Neural cell (in vitro differentiated cells): ENCODE measurements around the gene SETD4. TPM values are rescaled to one million over a fixed set of nuclear protein-coding genes. Genes with fewer than 3 reads are reported as not detected.

Experiments used
- H2AFZ ChIP-seq: fragments of 200-600, 300-800 bp; sonication (generic), shearing (Covaris generic); 2 replicates; pipeline ENCODE4 v1.6.0; 2014; ENCODE audit warnings: low read depth, mild to moderate bottlenecking, antibody characterized with exemption, low read length, moderate library complexity
- H3F3A ChIP-seq: fragments of 200-600 bp; shearing (Covaris generic); 2 replicates; pipeline ENCODE4 v1.6.1; 2016; ENCODE audit warnings: mild to moderate bottlenecking, moderate library complexity, mixed read lengths, antibody characterized with exemption, low read length; ENCODE audit not compliant: insufficient read depth, poor library complexity, severe bottlenecking
- H3K27ac ChIP-seq: fragments of 200-600, 300-800 bp; sonication (generic), shearing (Covaris generic); 2 replicates; pipeline ENCODE4 v1.5.1; 2014; ENCODE audit warnings: mild to moderate bottlenecking, low read length, moderate library complexity
- H3K27me3 ChIP-seq: fragments of 300-800, 200-600 bp; sonication (generic), shearing (Covaris generic); 2 replicates; pipeline ENCODE4 v1.6.0; 2014; ENCODE audit warnings: mild to moderate bottlenecking, low read depth, low read length, moderate library complexity; ENCODE audit not compliant: insufficient read depth
- H3K36me3 ChIP-seq: fragments of 300-800, 200-600 bp; sonication (generic), shearing (Covaris generic); 2 replicates; pipeline ENCODE4 v1.5.1; 2014; ENCODE audit warnings: mild to moderate bottlenecking, antibody characterized with exemption, low read length, moderate library complexity; ENCODE audit not compliant: insufficient read depth
- H3K4me2 ChIP-seq: fragments of 300-800, 200-600 bp; sonication (generic), shearing (Covaris generic); 2 replicates; pipeline ENCODE4 v1.6.0; 2014; ENCODE audit warnings: mild to moderate bottlenecking, low read length
- H3K4me3 ChIP-seq: fragments of 300-800, 200-600 bp; sonication (generic), shearing (Covaris generic); 2 replicates; pipeline ENCODE4 v1.5.1; 2014; ENCODE audit warnings: mild to moderate bottlenecking, low read length, moderate library complexity
- H3K79me2 ChIP-seq: fragments of 200-600 bp; shearing (Covaris generic); replicated peaks from 2 replicates; pipeline ENCODE4 v1.6.0; 2014; ENCODE audit warnings: mild to moderate bottlenecking, low read length, moderate library complexity; ENCODE audit not compliant: insufficient read depth
- H3K9ac ChIP-seq: fragments of 300-800, 200-600 bp; sonication (generic), shearing (Covaris generic); 2 replicates; pipeline ENCODE4 v1.6.1; 2016; ENCODE audit warnings: mild to moderate bottlenecking, low read length, mixed read lengths
- H3K9me2 ChIP-seq: fragments of 200-600 bp; shearing (Covaris generic); 2 replicates; pipeline ENCODE4 v1.6.1; 2016; ENCODE audit warnings: mild to moderate bottlenecking, low read length, mixed read lengths; ENCODE audit not compliant: insufficient read depth
- H3K9me3 ChIP-seq: fragments of 200-600, 300-800 bp; sonication (generic), shearing (Covaris generic); 2 replicates; pipeline ENCODE4 v1.6.1; 2016; ENCODE audit warnings: mild to moderate bottlenecking, mixed run types, low read length, moderate library complexity, mixed read lengths
- H4K20me1 ChIP-seq: fragments of 200-600 bp; shearing (Covaris generic); 2 replicates; pipeline ENCODE4 v1.6.1; 2016; ENCODE audit warnings: mild to moderate bottlenecking, mixed run types; ENCODE audit not compliant: insufficient read depth
- EP300 ChIP-seq: fragments of 450-650 bp; conservative IDR thresholded peaks from 2 replicates; pipeline ENCODE4 v1.6.1; 2014; ENCODE audit warnings: antibody characterized with exemption, mild to moderate bottlenecking, moderate library complexity; ENCODE audit not compliant: poor library complexity, severe bottlenecking
- EZH2 ChIP-seq: fragments of 200-600, 300-800 bp; shearing (Covaris generic), sonication (generic); IDR thresholded peaks from 2 replicates; pipeline ENCODE4 v1.6.1; 2014; ENCODE audit warnings: antibody characterized with exemption, low read length, borderline replicate concordance, mild to moderate bottlenecking; ENCODE audit not compliant: insufficient read depth, poor library complexity, severe bottlenecking
- MXI1 ChIP-seq: fragments of 450-650 bp; conservative IDR thresholded peaks from 2 replicates; pipeline ENCODE4 v1.6.1; 2014; ENCODE audit warnings: antibody characterized with exemption, mild to moderate bottlenecking; ENCODE audit not compliant: poor library complexity, severe bottlenecking
- POLR2AphosphoS5 ChIP-seq: IDR thresholded peaks from 2 replicates; pipeline ENCODE4 v1.6.1; 2012
- RAD21 ChIP-seq: fragments of 450-650 bp; conservative IDR thresholded peaks from 2 replicates; pipeline ENCODE4 v1.6.1; 2014; ENCODE audit warnings: antibody characterized with exemption, mild to moderate bottlenecking, moderate library complexity
- SMC3 ChIP-seq: fragments of 450-650 bp; conservative IDR thresholded peaks from 2 replicates; pipeline ENCODE4 v1.6.1; 2014; ENCODE audit warnings: antibody characterized with exemption, mild to moderate bottlenecking, moderate library complexity; ENCODE audit not compliant: poor library complexity
- TAF1 ChIP-seq: IDR thresholded peaks from 2 replicates; pipeline ENCODE4 v1.6.1; 2012; ENCODE audit warnings: low read depth
- polyA minus RNA-seq: library from RNA; depleted of rRNA, polyadenylated mRNA; stranded (reverse); fragments of >200 nt; gene quantifications from 2 replicates; pipeline ENCODE4 v1.2.3, GENCODE V29; 2014
- polyA plus RNA-seq: library from polyadenylated mRNA; depleted of rRNA; stranded (reverse); fragments of >200 nt; gene quantifications from 2 replicates; pipeline ENCODE4 v1.2.3, GENCODE V29; 2014
- TF ChIP-seq, protein P1 (sequence below): IDR thresholded peaks from 2 replicates; pipeline ENCODE4 v1.6.1; 2012; ENCODE audit warnings: borderline replicate concordance
- TF ChIP-seq, protein P2 (sequence below): fragments of 450-650 bp; IDR thresholded peaks from 2 replicates; pipeline ENCODE4 v1.5.1; 2014; ENCODE audit warnings: antibody characterized with exemption, mild to moderate bottlenecking, moderate library complexity; ENCODE audit not compliant: poor library complexity, severe bottlenecking

SETD4 gene, protein sequence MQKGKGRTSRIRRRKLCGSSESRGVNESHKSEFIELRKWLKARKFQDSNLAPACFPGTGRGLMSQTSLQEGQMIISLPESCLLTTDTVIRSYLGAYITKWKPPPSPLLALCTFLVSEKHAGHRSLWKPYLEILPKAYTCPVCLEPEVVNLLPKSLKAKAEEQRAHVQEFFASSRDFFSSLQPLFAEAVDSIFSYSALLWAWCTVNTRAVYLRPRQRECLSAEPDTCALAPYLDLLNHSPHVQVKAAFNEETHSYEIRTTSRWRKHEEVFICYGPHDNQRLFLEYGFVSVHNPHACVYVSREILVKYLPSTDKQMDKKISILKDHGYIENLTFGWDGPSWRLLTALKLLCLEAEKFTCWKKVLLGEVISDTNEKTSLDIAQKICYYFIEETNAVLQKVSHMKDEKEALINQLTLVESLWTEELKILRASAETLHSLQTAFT
- polyA plus RNA-seq, result 64.4 and 65.2 TPM in 2 replicates
- 47.5 and 58.0 TPM in 2 replicates for polyA minus RNA-seq

DNA sequence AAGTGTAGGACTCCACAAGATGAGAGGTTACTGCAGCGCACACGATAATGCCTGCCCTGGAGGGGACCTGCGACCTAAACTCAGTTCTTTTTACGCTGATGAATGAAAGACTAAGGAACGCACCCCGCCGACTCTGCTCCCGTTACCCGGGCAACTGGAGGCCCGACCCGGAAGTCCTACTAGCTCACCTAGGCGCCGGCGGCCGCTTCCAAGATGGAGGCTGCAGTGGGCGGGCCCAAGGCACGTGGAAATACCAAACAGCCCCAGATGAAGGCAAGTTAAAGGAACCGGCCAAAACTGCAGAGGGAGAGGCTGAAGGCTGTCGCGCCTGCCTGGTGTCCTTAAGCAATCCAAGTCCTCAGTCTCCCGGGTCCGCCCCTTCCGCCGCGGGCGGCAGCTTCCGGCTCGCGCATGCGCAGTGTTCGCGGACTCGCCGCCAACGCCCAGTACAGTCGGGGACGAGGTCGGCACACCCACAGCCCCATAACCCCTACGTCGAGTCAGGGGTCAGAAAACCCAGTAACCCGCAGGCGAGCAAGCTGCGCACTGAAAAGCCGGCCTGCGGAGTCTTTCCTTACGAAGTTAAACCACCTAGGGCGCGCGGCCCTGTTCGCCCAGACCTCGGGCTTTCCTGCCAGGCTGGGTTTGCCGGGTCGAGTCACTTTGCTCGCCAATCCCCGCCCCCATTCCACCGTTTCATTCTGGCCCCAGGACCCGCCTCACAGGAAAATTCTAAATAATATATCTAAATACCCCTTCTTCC lies at the start of gene SETD4:
SETD4 (minus strand) TSS at position 368 of the 763 bp plus-strand sequence. CDS start 1,638 bp downstream, outside the sequence.
- peaks cover 5% of the 10 kb centered on the region for H3K36me3 ChIP-seq
- TF ChIP-seq MXI1 (peak; percentile 98), POLR2AphosphoS5 (peak; percentile 95), TAF1 (peak; percentile 92), SMC3 (peak; percentile 6), EP300 (peak; percentile 41), RAD21 (no peak)
- TF ChIP-seq, protein P1, sequence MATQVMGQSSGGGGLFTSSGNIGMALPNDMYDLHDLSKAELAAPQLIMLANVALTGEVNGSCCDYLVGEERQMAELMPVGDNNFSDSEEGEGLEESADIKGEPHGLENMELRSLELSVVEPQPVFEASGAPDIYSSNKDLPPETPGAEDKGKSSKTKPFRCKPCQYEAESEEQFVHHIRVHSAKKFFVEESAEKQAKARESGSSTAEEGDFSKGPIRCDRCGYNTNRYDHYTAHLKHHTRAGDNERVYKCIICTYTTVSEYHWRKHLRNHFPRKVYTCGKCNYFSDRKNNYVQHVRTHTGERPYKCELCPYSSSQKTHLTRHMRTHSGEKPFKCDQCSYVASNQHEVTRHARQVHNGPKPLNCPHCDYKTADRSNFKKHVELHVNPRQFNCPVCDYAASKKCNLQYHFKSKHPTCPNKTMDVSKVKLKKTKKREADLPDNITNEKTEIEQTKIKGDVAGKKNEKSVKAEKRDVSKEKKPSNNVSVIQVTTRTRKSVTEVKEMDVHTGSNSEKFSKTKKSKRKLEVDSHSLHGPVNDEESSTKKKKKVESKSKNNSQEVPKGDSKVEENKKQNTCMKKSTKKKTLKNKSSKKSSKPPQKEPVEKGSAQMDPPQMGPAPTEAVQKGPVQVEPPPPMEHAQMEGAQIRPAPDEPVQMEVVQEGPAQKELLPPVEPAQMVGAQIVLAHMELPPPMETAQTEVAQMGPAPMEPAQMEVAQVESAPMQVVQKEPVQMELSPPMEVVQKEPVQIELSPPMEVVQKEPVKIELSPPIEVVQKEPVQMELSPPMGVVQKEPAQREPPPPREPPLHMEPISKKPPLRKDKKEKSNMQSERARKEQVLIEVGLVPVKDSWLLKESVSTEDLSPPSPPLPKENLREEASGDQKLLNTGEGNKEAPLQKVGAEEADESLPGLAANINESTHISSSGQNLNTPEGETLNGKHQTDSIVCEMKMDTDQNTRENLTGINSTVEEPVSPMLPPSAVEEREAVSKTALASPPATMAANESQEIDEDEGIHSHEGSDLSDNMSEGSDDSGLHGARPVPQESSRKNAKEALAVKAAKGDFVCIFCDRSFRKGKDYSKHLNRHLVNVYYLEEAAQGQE, result peak; percentile 25
- TF ChIP-seq, protein P2, sequence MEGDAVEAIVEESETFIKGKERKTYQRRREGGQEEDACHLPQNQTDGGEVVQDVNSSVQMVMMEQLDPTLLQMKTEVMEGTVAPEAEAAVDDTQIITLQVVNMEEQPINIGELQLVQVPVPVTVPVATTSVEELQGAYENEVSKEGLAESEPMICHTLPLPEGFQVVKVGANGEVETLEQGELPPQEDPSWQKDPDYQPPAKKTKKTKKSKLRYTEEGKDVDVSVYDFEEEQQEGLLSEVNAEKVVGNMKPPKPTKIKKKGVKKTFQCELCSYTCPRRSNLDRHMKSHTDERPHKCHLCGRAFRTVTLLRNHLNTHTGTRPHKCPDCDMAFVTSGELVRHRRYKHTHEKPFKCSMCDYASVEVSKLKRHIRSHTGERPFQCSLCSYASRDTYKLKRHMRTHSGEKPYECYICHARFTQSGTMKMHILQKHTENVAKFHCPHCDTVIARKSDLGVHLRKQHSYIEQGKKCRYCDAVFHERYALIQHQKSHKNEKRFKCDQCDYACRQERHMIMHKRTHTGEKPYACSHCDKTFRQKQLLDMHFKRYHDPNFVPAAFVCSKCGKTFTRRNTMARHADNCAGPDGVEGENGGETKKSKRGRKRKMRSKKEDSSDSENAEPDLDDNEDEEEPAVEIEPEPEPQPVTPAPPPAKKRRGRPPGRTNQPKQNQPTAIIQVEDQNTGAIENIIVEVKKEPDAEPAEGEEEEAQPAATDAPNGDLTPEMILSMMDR, result no peak
- H3F3A ChIP-seq, result no peaks in the 10 kb centered on the region
- peak within 1 kb of the TSS; percentile 94 for H3K4me2 ChIP-seq
- H4K20me1 ChIP-seq, result no peaks in the 10 kb centered on the region
- H3K27ac ChIP-seq, result peak within 1 kb of the TSS; percentile 84
- peak within 1 kb of the TSS; percentile 88 for H3K4me3 ChIP-seq
- peaks cover 21% of the 10 kb centered on the region for H3K79me2 ChIP-seq
- no peaks in the 10 kb centered on the region for H3K9me2 ChIP-seq
- H2AFZ ChIP-seq, result peak within 1 kb of the TSS; percentile 96
- no peaks in the 10 kb centered on the region for H3K9me3 ChIP-seq
- H3K9ac ChIP-seq, result peak within 1 kb of the TSS; percentile 83
- H3K27me3 ChIP-seq, result no peaks in the 10 kb centered on the region

DNA sequence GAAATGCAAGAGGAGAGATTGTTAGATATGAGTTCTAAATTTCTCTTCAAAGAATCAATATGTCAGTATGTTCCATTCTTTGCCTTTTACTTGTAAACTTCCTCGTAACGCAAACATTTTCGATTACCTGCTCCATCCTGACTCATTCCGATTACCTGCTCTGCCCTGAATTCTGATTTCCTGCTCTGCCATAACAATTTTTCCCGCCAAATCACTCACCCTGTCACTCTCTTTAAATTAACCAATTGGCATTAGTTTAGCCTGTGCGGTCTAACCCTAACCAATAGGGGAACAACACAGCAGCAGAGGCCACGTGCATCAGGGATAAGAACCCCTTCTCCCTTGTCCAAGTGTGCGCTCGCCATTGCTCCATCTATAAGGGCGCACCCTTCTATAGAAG lies 49.5 kb upstream of the SETD4 start:
- no peaks in the 10 kb centered on the region for H3K9me3 ChIP-seq
- TF ChIP-seq, protein P2, result no peak
- TF ChIP-seq EP300, result no peak
- TF ChIP-seq, protein P1, result no peak
- no peak for TF ChIP-seq POLR2AphosphoS5
- no peak for TF ChIP-seq EZH2
- TF ChIP-seq MXI1, result no peak
- no peak overlapping the region for H3K27ac ChIP-seq
- peaks cover 7% of the 10 kb centered on the region for H3K27me3 ChIP-seq
- no peak overlapping the region for H3K9ac ChIP-seq
- H2AFZ ChIP-seq, result no peak overlapping the region
- H4K20me1 ChIP-seq, result no peaks in the 10 kb centered on the region
- no peaks in the 10 kb centered on the region for H3F3A ChIP-seq
- H3K4me2 ChIP-seq, result no peak overlapping the region
- H3K79me2 ChIP-seq, result no peaks in the 10 kb centered on the region
- H3K4me3 ChIP-seq, result no peak overlapping the region
- no peaks in the 10 kb centered on the region for H3K36me3 ChIP-seq
- no peaks in the 10 kb centered on the region for H3K9me2 ChIP-seq
